ENCODE measurements around the gene RANBP1. TPM values are rescaled to one million over a fixed set of nuclear protein-coding genes. Genes with fewer than 3 reads are reported as not detected.

The RANBP1 gene
- total RNA-seq, 5 donors from 2014 or later (not counting 1 experiment from before 2014, with no cell fraction given), result 64.0 to 81.1 (median 75.4) TPM

DNA sequence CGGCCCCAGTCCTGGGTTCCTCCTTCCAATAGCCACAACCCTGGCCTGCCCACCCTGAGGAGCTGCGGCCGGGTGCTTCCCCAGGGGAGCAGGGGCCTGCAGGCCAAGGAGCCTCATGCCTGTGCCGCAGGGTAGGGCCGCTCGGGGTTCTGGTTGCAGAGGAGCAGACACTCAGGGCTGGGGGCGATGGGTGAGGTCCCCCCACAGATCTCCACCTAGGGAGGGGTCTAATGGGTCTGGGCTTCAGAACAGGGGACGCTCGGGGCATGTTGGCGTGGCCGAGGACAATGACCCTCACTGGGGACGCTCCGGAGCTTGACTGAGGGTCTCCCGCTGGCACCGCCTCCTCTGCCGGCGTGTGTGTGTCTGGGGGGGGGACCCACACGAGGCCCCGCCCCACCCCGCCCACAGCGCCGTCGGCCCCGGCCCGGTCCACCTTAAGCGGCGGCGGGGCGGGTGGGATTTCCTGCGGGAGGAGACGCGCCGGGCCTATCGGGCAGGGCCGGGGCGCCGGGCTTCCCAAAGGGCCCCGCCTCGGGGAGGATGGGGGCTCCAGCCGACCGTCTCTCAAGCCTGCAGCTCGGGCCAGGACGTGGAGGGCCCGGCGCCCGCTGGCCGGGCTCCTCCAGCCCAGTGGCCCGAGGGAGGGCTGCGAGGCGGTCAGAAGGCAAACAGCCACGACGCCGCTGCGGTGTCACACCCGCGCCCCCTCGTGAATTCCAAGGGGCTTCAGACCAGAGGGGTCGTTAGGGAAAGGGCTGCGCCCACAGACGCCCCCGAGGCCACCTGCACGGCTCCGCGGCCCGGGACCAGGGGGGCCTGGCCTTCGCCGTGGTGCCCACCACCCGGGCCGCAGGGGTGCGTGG, 15.1 kb downstream of the RANBP1 start:
- Histone ChIP-seq H3K36me3 (ENCODE audit: control insufficient read depth in 2 of 2, extremely low read depth in 1 of 2, insufficient read depth in 1 of 2, low read length in 1 of 2) (peaks cover 6 to 12% of the 10 kb centered on the region in 2 donors), H3K27me3 (replicated peaks in 1 of 2; ENCODE audit: control insufficient read depth in 2 of 2, extremely low read depth in 1 of 2, insufficient read depth in 2 of 2, low read length in 1 of 2) (no peaks in the 10 kb centered on the region), H3K4me1 (ENCODE audit: control insufficient read depth in 1 of 2, extremely low read depth in 1 of 2, insufficient read depth in 2 of 2, low read length in 2 of 2) (peaks cover 9 to 56% of the 10 kb centered on the region in 2 experiments), H3K4me3 (ENCODE audit: control insufficient read depth in 1 of 2, extremely low read depth in 1 of 2, low read length in 1 of 2) (peak overlapping the region; percentile 71 to 80), H3K27ac (ENCODE audit: low read length) (peak overlapping the region; percentile 62), H3K9me3 (no peaks in the 10 kb centered on the region)
- Mint-ChIP-seq H3K4me3 (peak overlapping the region; percentile 55 to 68 (median 55)), H3K36me3 (peaks cover 8% of the 10 kb centered on the region), H3K4me1 (peaks cover 24 to 37% (median 37%) of the 10 kb centered on the region in 3 donors), H3K9me3 (no peaks in the 10 kb centered on the region), H3K27ac (peak overlapping the region; percentile 15 to 64), H3K27me3 (no peaks in the 10 kb centered on the region)
- DNase-seq, result peak; percentile 54 to 85 (median 72)
- ATAC-seq (replicated peaks in 1 of 4), result peak; percentile 85 to 87 (median 86)
- under 1% methylated on average over 57 of the region's 70 CpGs for WGBS (ENCODE audit: insufficient coverage)
- CTCF ChIA-PET, result no interaction called here
- POLR2A ChIA-PET, result no interaction called here

DNA sequence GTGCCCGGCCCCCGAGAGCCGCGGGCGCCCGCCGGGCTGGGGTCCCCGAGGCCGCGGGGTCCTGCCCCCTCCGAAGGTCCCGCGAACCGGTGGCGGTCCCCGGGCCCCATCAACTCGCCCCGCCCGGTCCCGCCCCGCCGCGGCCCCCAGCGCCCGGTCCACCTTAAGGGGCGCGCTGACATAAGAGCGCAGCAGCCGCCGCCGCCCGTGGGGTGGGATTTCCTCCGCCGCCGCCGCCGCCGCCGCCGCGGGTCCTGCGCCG, 15.6 kb downstream of the RANBP1 start, which contains the start of gene ZDHHC8:
Gene ZDHHC8 (plus strand): TSS at position 208 of the 262 bp plus-strand sequence. CDS start 144 bp downstream, outside the sequence.
- WGBS (ENCODE audit: insufficient coverage), result under 1% methylated on average over 43 of the region's 43 CpGs
- H3K9me3 ChIP-seq, result no peaks in the 10 kb centered on the region
- peaks cover 4 to 7% of the 10 kb centered on the region in 2 donors for H3K36me3 ChIP-seq (ENCODE audit: control insufficient read depth in 2 of 2, extremely low read depth in 1 of 2, insufficient read depth in 1 of 2, low read length in 1 of 2)
- Mint-ChIP-seq H3K4me3 (peak within 1 kb of the TSS; percentile 72 to 77 (median 74)), H3K4me1 (peaks cover 24 to 42% (median 42%) of the 10 kb centered on the region in 3 donors), H3K9me3 (no peaks in the 10 kb centered on the region), H3K27me3 (no peaks in the 10 kb centered on the region), H3K36me3 (peaks cover 4% of the 10 kb centered on the region), H3K27ac (peak within 1 kb of the TSS; percentile 15 to 64)
- peak within 1 kb of the TSS; percentile 62 for H3K27ac ChIP-seq (ENCODE audit: low read length)
- DNase-seq (peak in 22 of 35 experiments; percentile 22 to 70 (median 36)), ATAC-seq (replicated peaks in 1 of 4) (peak; percentile 76 to 83 (median 80))
- peak within 1 kb of the TSS; percentile 71 to 80 for H3K4me3 ChIP-seq (ENCODE audit: control insufficient read depth in 1 of 2, extremely low read depth in 1 of 2, low read length in 1 of 2)
- peaks cover 9 to 61% of the 10 kb centered on the region in 2 experiments for H3K4me1 ChIP-seq (ENCODE audit: control insufficient read depth in 1 of 2, extremely low read depth in 1 of 2, insufficient read depth in 2 of 2, low read length in 2 of 2)
- ChIA-PET CTCF (no interaction called here), POLR2A (no interaction called here)
- no peaks in the 10 kb centered on the region for H3K27me3 ChIP-seq (replicated peaks in 1 of 2; ENCODE audit: control insufficient read depth in 2 of 2, extremely low read depth in 1 of 2, insufficient read depth in 2 of 2, low read length in 1 of 2)

DNA sequence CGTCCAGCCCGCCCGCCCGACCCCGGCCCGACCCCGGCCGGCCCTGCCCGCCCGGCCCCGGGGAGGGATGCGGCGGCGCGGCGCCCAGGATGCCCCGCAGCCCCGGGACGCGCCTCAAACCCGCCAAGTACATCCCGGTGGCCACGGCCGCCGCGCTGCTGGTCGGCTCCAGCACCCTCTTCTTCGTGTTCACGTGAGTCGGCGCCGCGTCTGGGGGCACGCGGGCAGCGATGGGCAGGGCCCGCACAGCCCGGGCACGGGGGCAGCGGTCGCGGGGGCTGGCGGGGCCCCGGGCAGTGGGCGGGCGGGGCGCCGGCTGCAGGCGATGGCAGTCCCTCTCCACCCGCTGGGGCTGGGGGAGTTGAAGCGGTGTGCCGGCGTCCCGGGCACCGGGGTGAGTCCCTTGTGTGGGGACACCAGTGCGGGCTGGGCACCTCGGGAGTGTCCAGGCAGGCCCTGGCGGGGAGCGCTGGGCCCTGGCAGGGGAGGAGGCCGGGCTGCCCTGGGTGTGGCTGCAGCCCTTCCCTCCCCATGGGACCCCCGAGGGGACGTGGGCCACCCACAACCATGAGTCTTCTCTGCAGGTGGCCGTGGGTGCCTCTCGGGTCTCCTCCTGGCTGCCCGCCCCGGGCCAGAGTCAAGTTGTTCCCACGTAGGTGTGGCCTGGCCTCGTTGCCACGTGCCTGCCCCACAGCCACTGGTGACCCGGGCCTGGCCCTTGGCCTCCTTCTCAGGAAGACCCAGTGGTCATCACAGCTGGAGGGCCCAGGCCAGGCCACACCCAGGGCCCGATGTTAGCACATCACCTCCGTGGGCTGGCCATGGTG, 16.2 kb downstream of the RANBP1 start:
- DNase-seq (peak in 7 of 35 experiments; percentile 12 to 27 (median 20)), ATAC-seq (replicated peaks in 1 of 4) (peak in 2 of 4 experiments; percentile 2 to 6)
- CTCF ChIA-PET, result no interaction called here
- Histone ChIP-seq H3K36me3 (ENCODE audit: control insufficient read depth in 2 of 2, extremely low read depth in 1 of 2, insufficient read depth in 1 of 2, low read length in 1 of 2) (peaks cover 3 to 5% of the 10 kb centered on the region in 2 donors), H3K4me3 (ENCODE audit: control insufficient read depth in 1 of 2, extremely low read depth in 1 of 2, low read length in 1 of 2) (peak overlapping the region; percentile 61 to 64), H3K9me3 (no peaks in the 10 kb centered on the region), H3K27ac (ENCODE audit: low read length) (no peak overlapping the region), H3K4me1 (ENCODE audit: control insufficient read depth in 1 of 2, extremely low read depth in 1 of 2, insufficient read depth in 2 of 2, low read length in 2 of 2) (peaks cover 9 to 66% of the 10 kb centered on the region in 2 experiments), H3K27me3 (replicated peaks in 1 of 2; ENCODE audit: control insufficient read depth in 2 of 2, extremely low read depth in 1 of 2, insufficient read depth in 2 of 2, low read length in 1 of 2) (no peaks in the 10 kb centered on the region)
- Mint-ChIP-seq H3K4me3 (peak overlapping the region; percentile 72 to 77 (median 74)), H3K36me3 (peaks cover 4% of the 10 kb centered on the region), H3K27me3 (no peaks in the 10 kb centered on the region), H3K27ac (no peak overlapping the region), H3K9me3 (no peaks in the 10 kb centered on the region), H3K4me1 (peaks cover 24 to 45% (median 42%) of the 10 kb centered on the region in 3 donors)
- POLR2A ChIA-PET, result no interaction called here
- WGBS (ENCODE audit: insufficient coverage), result under 1% methylated on average over 72 of the region's 72 CpGs

DNA sequence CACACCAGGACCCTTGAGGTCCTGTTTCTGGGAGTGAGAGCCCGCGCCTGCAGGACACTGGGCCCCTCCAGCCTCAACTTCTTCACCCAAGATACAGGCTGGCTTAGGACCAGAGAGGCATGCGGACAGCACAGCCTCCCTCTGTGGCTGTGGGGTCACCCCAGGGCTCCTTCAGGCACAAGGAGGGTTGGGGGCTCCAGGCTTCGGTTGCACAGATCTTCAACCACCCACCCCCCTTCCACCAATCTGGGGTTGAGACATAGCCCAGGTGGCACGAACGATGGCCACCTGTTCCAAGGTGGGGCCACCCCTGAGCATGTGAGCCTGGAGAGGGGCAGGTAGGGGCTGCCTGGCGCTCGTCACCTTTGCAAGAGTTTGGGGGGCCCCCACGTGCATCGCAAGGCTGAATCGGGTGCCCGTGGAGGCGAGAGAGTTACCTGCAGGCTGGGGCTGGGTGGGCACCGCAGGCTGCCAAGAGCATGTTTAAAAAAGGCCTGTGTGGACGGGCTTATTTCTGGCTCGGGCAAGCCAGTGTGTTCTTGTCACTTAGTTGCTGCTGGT, 16.9 kb downstream of the RANBP1 start:
- no peaks in the 10 kb centered on the region for H3K9me3 ChIP-seq
- Mint-ChIP-seq H3K9me3 (no peaks in the 10 kb centered on the region), H3K27me3 (no peaks in the 10 kb centered on the region), H3K4me3 (peak overlapping the region; percentile 72 to 77 (median 74)), H3K27ac (peak overlapping the region in 1 of 2 donors; percentile 61), H3K36me3 (no peaks in the 10 kb centered on the region), H3K4me1 (peaks cover 29 to 48% (median 47%) of the 10 kb centered on the region in 3 donors)
- no peak overlapping the region for H3K27ac ChIP-seq (ENCODE audit: low read length)
- no peak for DNase-seq
- WGBS (ENCODE audit: insufficient coverage), result 87% methylated on average over 13 of the region's 16 CpGs
- peaks cover 9 to 72% of the 10 kb centered on the region in 2 experiments for H3K4me1 ChIP-seq (ENCODE audit: control insufficient read depth in 1 of 2, extremely low read depth in 1 of 2, insufficient read depth in 2 of 2, low read length in 2 of 2)
- peak overlapping the region; percentile 61 to 64 for H3K4me3 ChIP-seq (ENCODE audit: control insufficient read depth in 1 of 2, extremely low read depth in 1 of 2, low read length in 1 of 2)
- no peak for ATAC-seq (replicated peaks in 1 of 4)
- ChIA-PET POLR2A (no interaction called here), CTCF (no interaction called here)
- H3K36me3 ChIP-seq (ENCODE audit: control insufficient read depth in 2 of 2, extremely low read depth in 1 of 2, insufficient read depth in 1 of 2, low read length in 1 of 2), result no peaks in the 10 kb centered on the region
- H3K27me3 ChIP-seq (replicated peaks in 1 of 2; ENCODE audit: control insufficient read depth in 2 of 2, extremely low read depth in 1 of 2, insufficient read depth in 2 of 2, low read length in 1 of 2), result no peaks in the 10 kb centered on the region

DNA sequence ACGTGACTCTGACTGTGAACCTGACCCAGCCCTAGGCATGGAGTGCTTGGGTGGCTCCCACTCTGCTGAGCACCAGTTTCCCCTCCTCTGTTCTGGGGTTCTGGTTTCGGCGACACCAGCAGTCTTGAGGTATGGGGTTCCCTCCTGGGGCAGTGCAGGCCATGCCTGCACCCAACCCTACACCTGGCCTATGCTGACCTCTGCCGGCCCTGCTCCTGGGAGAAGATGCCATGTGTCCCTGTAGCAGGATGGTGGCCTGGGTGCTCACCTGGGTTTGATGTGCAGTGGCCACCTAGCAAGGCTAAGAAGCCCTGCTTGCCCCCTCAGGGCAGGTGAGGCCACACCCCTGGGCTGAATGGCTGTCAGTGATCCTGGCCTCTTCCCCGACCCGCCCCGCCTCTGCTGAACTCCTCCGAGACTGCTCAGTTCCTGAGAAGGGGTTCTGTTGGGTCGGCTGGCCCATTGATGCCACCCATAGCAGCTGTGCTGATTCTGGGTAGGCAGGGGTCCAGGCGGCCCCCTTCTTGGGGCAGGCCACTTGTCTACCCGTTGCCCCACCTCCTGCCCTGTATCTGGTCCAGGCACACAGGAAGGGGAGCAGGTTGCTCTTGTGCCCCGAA, 18.1 kb downstream of the RANBP1 start:
- ChIA-PET POLR2A (no interaction called here), CTCF (no interaction called here)
- H3K4me1 ChIP-seq (ENCODE audit: control insufficient read depth in 1 of 2, extremely low read depth in 1 of 2, insufficient read depth in 2 of 2, low read length in 2 of 2), result peaks cover 9 to 75% of the 10 kb centered on the region in 2 experiments
- Mint-ChIP-seq H3K4me1 (peaks cover 30 to 54% (median 49%) of the 10 kb centered on the region in 3 donors), H3K27me3 (no peaks in the 10 kb centered on the region), H3K36me3 (no peaks in the 10 kb centered on the region), H3K9me3 (no peaks in the 10 kb centered on the region), H3K4me3 (peak overlapping the region; percentile 72 to 77 (median 74)), H3K27ac (peak overlapping the region in 1 of 2 donors; percentile 77)
- no peak overlapping the region for H3K4me3 ChIP-seq (ENCODE audit: control insufficient read depth in 1 of 2, extremely low read depth in 1 of 2, low read length in 1 of 2)
- ATAC-seq (replicated peaks in 1 of 4), result no peak
- no peaks in the 10 kb centered on the region for H3K9me3 ChIP-seq
- DNase-seq, result no peak
- no peaks in the 10 kb centered on the region for H3K27me3 ChIP-seq (replicated peaks in 1 of 2; ENCODE audit: control insufficient read depth in 2 of 2, extremely low read depth in 1 of 2, insufficient read depth in 2 of 2, low read length in 1 of 2)
- no peaks in the 10 kb centered on the region for H3K36me3 ChIP-seq (ENCODE audit: control insufficient read depth in 2 of 2, extremely low read depth in 1 of 2, insufficient read depth in 1 of 2, low read length in 1 of 2)
- no peak overlapping the region for H3K27ac ChIP-seq (ENCODE audit: low read length)
- 92% methylated on average over 12 of the region's 12 CpGs for WGBS (ENCODE audit: insufficient coverage)

DNA sequence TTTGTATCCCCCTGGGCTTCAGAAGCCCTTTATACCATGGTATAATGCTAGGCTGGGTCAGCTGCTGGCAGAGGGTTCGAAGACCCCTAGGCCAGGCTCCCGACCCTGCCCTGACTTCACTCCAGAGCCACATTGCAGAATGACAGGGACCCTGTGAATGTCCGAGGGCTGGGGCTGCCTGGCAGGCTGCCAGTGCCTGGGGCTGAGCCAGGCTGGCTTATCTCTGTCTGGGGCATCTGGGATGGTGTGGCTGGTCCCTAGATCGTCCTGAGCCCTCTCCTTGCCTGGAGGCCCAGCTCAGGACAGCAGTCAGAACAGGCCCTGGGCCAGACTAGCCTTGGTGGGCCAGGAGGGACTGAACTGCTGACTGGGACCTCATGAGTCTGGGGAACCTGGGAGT, 19.4 kb downstream of the RANBP1 start:
- H3K36me3 ChIP-seq (ENCODE audit: control insufficient read depth in 2 of 2, extremely low read depth in 1 of 2, insufficient read depth in 1 of 2, low read length in 1 of 2), result peaks cover 0 to 7% of the 10 kb centered on the region in 2 donors
- Mint-ChIP-seq H3K4me1 (peaks cover 30 to 47% (median 41%) of the 10 kb centered on the region in 3 donors), H3K36me3 (no peaks in the 10 kb centered on the region), H3K9me3 (no peaks in the 10 kb centered on the region), H3K27ac (no peak overlapping the region), H3K4me3 (peak overlapping the region in 1 of 3 donors; percentile 24), H3K27me3 (no peaks in the 10 kb centered on the region)
- ChIA-PET CTCF (no interaction called here), POLR2A (no interaction called here)
- no peaks in the 10 kb centered on the region for H3K9me3 ChIP-seq
- 76% methylated on average over 4 of the region's 4 CpGs for WGBS (ENCODE audit: insufficient coverage)
- no peak overlapping the region for H3K4me3 ChIP-seq (ENCODE audit: control insufficient read depth in 1 of 2, extremely low read depth in 1 of 2, low read length in 1 of 2)
- DNase-seq (no peak), ATAC-seq (replicated peaks in 1 of 4) (no peak)
- H3K4me1 ChIP-seq (ENCODE audit: control insufficient read depth in 1 of 2, extremely low read depth in 1 of 2, insufficient read depth in 2 of 2, low read length in 2 of 2), result peaks cover 6 to 65% of the 10 kb centered on the region in 2 experiments
- no peaks in the 10 kb centered on the region for H3K27me3 ChIP-seq (replicated peaks in 1 of 2; ENCODE audit: control insufficient read depth in 2 of 2, extremely low read depth in 1 of 2, insufficient read depth in 2 of 2, low read length in 1 of 2)
- no peak overlapping the region for H3K27ac ChIP-seq (ENCODE audit: low read length)
